NOMO-1 treated with DMSO at 0.1 percent for 48 hours (cell line): ENCODE data around the gene ABCA7.

Experiments
- DNase-seq: peaks from one replicate; lab custom pipeline; 2025; ENCODE audit not compliant: unreplicated experiment; lab: John Stamatoyannopoulos, UW

Gene ABCA7

DNA sequence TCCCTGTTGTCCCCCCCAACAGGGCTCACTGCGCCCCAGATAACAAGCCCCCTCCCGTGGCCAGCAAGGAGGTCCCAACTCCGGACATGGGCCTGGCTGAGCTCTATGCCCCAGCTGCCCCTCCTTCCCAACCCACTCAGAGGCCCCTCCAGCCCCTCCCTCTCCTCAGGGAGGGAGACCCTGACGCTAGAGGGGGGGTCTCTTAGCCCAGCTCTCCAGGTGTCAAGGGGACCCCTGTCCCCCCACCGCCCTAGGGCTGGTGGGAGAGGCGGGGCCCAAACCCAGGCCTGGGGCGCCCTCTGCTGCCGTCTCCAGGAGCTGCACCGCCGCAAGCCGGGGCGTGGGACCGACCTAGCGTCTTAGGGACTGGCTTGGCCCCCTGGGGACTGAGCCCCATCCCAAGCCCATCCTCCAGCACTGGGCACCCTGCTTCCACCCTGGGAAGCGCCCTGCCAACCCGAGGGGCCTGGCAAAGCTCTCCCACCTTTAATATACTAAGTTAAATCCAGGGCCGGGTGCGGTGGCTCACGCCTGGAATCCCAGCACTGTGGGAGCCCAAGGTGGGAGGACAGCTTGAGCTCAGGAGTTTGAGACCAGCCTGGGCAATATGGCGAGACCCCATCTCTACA is 38.3 kb upstream of the ABCA7 start:
- DNase-seq = peak; percentile 32

DNA sequence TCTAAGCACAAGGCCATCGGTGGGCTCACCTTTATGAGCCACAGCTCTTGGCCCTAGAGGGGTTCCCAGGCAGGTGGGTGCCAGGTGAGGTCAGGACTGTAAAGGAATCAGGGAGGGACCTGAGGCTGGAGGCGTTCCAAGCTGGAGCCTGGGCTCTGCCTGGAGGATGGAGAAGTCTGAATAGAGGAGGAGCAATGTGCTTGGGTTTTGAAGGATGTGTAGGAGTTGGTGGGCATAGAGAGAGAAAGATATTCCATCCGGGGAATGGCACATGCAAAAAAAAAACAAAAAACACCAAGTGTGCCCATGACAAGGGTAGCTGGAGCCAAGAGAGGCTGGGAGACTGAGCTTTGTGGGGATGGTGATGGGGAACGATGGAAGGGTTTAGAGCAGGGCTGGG is 37.3 kb upstream of the ABCA7 start:
- DNase-seq = no peak

DNA sequence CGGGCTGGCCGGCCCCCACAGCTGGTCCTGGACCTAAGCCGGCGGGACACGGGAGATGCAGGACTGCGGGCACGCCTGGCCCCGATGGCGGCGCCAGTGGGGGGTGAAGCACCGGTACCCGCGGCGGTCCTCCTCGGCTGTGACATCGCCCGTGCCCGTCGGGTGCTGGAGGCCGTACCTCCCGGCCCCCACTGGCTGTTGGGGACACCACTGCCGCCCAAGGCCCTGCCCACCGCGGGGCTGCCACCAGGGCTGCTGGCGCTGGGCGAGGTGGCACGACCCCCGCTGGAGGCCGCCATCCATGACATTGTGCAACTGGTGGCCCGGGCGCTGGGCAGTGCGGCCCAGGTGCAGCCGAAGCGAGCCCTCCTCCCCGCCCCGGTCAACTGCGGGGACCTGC is 36.6 kb upstream of the ABCA7 start:
- no peak for DNase-seq

DNA sequence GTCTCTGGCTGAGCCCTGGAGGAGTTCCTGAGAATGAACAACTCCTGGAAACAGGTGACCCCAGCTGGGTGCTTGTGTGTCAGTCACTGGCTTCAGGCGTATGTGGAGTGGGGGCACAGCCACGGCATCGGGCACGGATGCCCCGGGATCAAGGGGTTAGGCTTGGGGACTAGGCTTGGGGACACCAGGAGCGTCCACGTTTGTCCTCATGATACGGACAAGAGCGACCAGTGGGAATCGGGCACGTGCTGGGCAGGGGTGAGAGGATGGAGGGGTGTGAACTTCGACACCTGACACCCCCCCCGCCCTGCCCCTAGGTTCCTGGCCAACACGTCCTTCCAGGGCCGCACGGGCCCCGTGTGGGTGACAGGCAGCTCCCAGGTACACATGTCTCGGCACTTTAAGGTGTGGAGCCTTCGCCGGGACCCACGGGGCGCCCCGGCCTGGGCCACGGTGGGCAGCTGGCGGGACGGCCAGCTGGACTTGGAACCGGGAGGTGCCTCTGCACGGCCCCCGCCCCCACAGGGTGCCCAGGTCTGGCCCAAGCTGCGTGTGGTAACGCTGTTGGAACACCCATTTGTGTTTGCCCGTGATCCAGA is 35.6 kb upstream of the ABCA7 start:
- DNase-seq = no peak

DNA sequence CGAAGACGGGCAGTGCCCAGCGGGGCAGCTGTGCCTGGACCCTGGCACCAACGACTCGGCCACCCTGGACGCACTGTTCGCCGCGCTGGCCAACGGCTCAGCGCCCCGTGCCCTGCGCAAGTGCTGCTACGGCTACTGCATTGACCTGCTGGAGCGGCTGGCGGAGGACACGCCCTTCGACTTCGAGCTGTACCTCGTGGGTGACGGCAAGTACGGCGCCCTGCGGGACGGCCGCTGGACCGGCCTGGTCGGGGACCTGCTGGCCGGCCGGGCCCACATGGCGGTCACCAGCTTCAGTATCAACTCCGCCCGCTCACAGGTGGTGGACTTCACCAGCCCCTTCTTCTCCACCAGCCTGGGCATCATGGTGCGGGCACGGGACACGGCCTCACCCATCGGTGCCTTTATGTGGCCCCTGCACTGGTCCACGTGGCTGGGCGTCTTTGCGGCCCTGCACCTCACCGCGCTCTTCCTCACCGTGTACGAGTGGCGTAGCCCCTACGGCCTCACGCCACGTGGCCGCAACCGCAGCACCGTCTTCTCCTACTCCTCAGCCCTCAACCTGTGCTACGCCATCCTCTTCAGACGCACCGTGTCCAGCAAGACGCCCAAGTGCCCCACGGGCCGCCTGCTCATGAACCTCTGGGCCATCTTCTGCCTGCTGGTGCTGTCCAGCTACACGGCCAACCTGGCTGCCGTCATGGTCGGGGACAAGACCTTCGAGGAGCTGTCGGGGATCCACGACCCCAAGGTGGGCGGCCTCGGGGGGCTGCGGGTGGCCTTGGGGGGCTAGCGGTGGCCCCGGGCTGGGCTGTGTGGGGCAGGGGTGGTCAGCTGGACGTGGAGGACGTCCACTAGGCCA is 34.9 kb upstream of the ABCA7 start:
- DNase-seq = no peak

DNA sequence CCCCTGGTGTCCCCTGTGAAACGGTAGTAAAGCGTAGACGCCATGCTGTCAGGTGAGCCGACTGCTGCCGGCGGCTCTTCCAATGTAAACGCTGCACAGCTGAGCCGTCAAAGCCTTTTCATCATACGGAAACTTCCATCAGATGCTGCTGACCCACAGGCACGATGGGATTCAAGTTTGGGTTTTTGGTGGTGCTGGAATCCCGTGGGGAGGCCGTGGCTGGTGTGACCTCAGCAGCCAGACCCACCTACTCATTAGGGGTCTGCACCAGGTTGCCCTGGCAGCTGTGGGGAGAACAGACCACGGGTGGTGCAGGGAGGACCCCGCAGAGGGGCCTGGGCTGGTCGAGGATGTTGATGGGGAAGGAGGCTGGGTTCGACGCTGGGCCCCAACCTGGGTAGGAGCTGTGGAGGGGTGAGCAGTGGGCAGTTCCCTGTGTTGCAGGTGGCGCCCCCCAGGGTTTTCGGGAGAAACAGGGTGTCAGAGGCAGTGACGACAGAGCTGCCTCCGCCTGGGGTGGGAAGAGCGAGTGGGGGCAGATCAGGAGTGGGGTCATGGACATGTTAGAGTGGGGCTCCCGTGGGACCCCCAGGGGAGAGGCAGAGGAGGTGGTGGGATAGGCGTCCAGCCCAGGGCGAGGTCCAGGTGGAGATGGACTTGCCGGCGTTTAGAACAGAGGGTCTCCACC is 33.1 kb upstream of the ABCA7 start:
- no peak for DNase-seq

DNA sequence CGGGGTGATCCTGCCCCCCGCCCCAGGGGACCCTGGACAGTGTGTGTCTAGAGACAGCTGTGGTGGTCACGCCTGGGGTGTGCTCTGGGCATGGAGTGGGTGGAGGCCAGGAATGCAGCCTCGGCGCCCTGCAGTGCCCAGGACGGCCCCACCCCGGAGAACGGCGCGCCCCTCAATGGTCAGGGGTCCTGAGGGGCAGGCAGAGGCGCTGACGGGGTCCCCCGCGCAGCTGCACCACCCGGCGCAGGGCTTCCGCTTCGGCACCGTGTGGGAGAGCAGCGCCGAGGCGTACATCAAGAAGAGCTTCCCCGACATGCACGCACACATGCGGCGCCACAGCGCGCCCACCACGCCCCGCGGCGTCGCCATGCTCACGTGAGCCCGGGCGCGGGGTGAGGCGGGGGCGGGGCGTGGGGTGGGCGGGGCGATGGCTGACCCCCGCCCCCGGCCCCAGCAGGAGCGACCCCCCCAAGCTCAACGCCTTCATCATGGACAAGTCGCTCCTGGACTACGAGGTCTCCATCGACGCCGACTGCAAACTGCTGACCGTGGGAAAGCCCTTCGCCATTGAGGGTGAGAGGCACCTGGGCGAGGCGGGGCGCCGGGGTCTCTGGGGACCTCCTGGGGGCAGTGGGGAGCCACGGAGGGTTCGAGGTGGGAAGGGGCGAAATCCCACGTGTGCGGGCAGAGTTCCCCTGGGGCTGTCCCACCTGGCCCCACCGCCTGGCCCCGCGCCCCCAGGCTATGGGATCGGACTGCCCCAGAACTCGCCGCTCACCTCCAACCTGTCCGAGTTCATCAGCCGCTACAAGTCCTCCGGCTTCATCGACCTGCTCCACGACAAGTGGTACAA is 32.3 kb upstream of the ABCA7 start:
- no peak for DNase-seq

DNA sequence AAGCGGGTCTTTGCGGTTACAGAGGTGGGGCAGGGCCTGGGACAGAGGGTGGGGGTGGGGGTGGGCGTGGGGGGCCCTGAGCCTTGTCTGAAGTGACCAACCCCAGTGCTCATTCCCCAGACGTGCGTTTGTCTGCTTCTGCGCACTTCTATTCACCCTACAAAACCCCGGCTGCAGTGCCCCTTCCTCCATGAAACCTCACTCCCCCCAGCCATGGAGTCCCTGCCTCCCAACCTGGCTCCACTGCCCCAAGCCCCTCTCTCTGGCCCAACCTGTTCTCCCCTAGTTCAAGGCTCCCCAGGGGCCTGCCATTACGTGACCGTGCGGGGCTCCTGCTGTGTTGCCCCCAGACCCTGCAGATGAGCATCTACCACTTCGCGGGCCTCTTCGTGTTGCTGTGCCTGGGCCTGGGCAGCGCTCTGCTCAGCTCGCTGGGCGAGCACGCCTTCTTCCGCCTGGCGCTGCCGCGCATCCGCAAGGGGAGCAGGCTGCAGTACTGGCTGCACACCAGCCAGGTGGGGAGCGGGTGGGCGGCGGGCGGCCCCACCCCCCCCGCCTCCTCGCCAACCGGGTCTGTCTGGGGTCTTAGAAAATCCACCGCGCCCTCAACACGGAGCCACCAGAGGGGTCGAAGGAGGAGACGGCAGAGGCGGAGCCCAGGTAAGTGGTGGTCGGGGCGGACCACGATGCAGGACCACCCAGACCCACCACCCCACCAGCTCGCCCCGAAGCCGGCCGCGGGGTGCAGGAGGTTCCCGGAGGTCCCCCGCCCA is 31.5 kb upstream of the ABCA7 start:
- no peak for DNase-seq

DNA sequence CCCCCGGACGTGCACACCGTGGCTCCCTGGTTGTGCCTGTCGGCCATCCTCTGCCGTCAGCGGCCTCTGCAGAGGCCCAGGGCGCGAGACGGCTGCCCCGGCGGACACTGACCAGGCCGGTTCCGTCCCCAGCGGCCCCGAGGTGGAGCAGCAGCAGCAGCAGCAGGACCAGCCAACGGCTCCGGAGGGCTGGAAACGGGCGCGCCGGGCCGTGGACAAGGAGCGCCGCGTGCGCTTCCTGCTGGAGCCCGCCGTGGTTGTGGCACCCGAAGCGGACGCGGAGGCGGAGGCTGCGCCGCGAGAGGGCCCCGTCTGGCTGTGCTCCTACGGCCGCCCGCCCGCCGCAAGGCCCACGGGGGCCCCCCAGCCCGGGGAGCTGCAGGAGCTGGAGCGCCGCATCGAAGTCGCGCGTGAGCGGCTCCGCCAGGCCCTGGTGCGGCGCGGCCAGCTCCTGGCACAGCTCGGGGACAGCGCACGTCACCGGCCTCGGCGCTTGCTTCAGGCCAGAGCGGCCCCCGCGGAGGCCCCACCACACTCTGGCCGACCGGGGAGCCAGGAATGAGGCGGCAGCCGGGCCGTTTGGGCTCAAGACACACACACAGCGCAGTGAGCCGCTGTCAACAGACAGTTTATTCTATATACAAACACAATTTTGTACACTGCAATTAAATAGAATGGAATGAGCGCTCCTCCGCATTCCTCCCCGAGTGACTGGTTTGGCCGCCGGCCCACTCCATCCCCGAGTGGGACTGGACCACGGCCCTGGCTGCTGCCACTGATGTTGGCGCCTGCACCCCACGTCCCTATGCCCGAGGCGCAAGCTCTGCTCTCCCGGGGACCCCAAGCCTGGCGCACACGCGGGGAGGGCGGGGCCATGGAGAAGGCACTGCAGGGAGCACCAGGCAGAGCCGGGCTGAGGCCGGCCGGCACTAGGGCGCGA is 30.6 kb upstream of the ABCA7 start:
- no peak for DNase-seq

DNA sequence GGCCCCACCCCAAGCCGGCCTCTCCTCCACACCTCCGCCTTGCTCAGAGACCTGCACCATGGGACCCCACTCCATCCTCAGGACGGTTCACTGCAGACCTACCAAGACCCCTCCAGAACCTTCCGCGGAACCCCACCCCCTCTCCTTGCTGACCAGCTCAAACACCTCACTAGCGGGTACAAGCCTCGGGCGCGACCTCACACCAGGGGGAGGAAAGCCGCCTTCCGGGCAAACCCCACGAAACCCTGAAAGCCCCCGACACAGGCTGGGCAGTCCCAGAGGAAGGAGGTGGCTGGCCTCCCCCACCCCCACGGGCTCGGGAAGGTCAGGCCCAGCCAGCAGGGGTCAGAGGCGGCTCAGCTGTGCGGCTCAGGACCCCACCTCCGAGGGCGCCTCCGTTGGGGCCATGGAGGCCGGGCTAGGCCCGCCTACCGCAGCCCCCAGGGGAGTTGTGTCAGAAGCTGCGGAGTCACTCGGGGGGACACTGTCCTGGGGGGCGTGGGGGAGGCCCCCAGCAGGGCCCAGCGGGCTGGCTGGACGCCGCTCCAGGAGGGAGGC is 29.8 kb upstream of the ABCA7 start:
- DNase-seq = no peak

DNA sequence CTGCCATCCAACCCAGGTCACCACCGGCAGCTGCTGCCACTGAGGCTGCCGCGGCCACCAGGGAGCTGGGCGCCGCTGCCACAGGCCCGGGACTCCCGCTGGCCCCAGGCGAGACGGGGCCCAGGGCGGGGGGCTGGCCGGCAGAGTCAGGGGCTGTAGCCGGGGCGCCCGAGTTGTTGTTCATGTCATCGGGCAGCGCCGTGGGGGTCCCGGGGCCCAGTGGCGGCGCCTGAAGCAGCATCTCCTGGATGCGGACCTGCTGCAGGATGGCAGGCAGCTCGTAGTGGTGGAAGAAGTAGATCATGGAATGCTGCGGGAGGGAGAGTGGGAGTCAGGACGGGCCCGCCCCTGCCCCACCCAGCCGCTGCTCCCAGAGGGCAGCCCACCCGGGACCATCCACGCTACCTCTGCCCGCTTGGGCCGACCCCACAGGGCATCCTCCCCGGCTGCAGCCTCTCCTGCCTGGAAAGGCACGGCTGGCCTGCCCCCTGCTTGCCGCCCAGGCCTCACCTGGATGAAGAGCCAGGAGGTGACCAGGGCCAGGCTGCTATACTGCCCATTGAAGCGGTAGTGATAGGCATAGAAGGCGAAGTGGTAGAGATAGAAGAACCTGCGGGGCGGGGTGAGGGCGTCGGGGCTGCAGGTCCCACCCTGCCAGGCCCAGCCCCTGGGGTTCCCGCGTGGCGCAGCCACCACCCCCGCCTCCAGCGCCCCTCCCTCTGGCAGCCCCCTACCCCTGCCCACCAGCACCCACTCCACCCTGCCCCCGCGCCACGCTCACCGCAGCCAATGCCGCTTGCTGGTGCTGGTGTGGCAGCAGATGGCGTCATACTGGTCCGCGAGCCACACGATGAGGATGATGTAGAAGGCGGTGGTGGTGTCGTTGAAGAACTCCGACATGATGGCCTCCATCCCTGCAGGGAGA is 29.1 kb upstream of the ABCA7 start:
- DNase-seq = no peak

DNA sequence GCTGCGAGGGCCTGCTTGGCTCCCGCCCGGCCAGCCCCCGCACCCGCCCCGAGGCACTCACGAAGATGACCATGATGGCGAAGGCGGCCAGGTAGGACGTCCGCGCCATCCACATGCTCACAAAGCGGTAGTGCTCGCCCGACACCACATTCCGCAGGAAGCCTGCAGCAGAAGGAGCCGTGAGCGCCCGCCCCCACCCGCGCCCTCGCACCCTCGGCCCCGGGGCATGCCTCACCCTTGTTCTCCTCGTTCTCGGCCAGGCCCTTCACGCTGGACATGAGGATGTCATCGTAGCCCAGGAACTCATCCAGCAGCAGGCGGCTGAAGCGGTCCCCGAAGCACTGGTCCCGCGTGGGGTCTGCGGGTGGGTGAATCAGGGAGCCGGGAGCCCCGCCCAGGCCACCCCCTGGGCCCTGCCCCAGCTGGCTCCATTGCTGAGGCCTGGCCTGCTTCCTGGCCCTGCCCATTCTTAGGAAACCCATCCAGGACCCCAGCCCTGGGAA is 28.0 kb upstream of the ABCA7 start:
- no peak for DNase-seq

DNA sequence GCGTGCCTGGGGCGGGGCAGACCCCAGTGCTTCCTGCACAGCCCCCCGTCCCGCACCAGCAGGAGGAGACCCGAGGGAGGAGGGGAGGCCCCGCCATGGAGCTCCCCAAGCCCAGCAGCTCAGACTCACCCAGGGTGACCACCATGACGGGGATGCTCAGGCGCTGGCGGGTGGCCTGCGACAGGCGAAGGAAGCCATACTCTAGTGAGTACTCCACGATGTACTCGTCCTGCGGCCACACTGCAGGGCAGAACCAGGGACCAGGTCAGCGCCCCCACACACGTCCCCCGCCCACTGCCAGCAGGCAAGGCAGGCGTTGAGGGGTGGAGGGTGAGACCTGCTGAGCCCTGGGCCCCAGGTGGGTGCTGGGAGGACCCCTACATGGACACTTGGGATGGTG is 27.6 kb upstream of the ABCA7 start:
- DNase-seq = no peak

DNA sequence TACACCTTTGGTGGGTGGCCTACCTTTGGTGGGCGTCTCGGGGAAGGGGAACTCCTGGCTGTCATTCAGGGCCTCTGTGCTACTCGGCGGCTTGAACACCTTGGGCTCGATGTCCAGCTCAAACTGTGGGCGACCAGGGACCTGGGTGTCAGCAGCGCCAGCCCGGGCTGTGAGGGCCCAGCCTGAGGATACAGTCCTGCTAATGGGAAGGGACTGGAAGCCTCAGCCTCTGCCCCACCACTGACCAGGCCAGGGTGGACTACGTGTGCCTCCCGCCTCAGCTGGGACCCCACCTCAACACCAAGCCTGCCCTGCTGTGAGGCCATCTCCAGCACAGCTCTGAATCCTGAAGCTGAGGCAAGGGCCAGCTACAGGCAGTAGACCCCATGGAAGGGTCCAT is 26.7 kb upstream of the ABCA7 start:
- DNase-seq = no peak

DNA sequence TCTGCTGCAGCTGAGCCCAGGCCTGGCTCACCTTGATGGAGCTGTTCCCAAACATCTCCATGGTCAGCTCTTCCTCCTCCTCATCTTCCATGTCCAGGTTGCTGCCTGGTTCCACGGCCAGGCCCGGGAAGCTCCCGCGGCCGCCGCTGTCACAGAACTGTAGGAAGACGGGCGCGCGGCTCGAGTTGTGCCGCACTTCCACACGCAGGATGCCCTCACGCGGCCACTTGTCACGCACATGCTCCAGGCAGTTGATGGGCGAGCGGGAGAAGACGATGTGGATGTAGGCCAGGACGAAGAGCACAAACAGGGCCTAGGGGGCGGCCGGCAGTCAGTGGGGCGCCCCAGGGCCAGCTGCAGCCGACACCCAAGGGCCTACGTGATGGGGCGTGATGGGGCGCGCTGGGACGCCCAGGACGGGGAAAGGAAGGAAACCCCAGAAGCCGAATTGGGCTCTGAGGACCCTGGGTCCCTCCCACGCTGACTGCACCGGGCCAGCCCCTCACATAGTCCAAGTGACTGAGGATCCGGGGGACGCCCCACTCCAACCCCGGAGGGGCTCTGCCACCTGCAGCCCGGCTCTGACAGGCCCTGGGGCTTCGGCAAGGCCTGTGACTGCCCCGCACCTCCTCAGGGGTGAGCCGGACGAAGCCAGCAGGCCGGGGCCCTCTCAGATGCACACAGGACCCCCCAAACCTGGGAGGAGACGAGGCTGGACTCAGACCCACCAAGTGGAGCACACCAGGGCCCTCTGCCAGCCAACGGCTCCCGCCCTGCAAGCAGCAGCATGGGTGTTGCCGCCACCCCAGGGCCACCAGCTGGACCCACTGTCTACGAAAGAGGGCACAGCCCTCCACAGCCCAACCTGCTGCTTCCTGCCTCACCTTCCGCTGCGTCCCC is 25.5 kb upstream of the ABCA7 start:
- DNase-seq = no peak

DNA sequence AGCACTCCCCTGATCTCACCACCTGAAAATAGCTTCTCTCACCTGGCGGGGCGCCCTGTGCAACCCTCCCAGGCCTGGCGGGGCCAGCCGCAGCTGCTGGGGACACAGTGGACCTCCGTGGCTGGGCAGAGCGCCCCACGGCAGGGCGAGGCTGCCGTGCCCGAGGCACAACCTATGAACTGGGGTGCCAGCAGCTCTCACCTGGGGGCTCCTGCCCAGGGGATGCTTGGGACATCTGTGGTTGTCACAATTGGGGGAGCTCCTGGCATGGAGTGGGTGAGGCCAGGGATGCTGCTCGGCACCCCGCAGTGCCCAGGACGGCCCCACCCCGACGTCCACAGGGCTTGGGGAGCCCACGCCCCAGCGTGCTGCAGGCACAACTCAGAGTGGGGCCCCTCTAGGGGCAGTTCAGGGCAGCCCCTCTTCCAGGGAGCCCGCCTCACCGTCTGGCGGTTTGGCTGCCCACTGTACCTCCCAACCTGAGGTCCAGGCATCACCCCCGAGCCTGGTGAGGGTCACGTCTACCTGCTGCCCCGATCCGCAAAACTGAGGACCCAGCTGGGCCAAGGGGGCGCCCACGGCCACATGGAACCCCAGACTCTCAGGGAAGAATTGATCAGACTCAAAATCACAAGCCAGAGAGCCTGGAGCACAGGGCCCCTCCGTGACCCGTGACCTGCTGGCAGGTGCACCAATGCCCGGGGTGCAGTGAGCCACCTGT is 24.7 kb upstream of the ABCA7 start:
- no peak for DNase-seq
